B cell (primary cell): ENCODE data around the gene SRGAP2C.
"Not testable (repeated sequence)": the region's sequence is repeated elsewhere in the genome, so short reads cannot be mapped to it uniquely, and the experiment has no call there.

Source experiments
- CTCF ChIP-seq: fragments of 200-600 bp; IDR thresholded peaks from one replicate; pipeline ENCODE4 v1.8.0; 2022; ENCODE audit warnings: antibody characterized with exemption, mild to moderate bottlenecking
- EZH2 ChIP-seq: IDR thresholded peaks from 2 replicates; pipeline ENCODE4 v1.6.1; 2012; ENCODE audit warnings: borderline replicate concordance, low read depth, mild to moderate bottlenecking, moderate library complexity, low read length; ENCODE audit not compliant: insufficient read depth, poor library complexity, severe bottlenecking

- not testable (repeated sequence) for TF ChIP-seq CTCF, EZH2
Observed at GRCh38 chr1:121227544-121228330, 43.0 kb downstream of the SRGAP2C start.
